Kidney (tissue), 14 donors: ENCODE data around the gene ZPBP2. TPM values are rescaled to one million over a fixed set of nuclear protein-coding genes. Genes with fewer than 3 reads are reported as not detected.

Experiments used
- DNase-seq, 5 donors: peaks; one replicate each; pipeline ENCODE4 v3.0.0-alpha.2; 2013 to 2020
- FAIRE-seq: peaks from 2 replicates; lab custom pipeline; 2012; peaks lifted over from hg19 to GRCh38; lab: Jason Lieb, UNC
- H3K27ac ChIP-seq, 2 donors: one replicate each; pipeline ENCODE4 v1.7.0; 2013; ENCODE audit warnings: low read depth in 2 of 2, low read length in 2 of 2, inconsistent platforms in 1 of 2
- H3K27me3 ChIP-seq: one replicate; pipeline ENCODE4 v1.7.1; 2013; ENCODE audit warnings: low read length, inconsistent platforms; ENCODE audit not compliant: control insufficient read depth, insufficient read depth
- H3K36me3 ChIP-seq, 3 donors: one replicate each; pipeline versions ENCODE4 v1.7.0 to v1.7.1; 2013; ENCODE audit warnings: low read length in 3 of 3, control low read depth in 1 of 3, inconsistent platforms in 1 of 3; ENCODE audit not compliant: insufficient read depth in 3 of 3, control insufficient read depth in 2 of 3
- H3K4me1 ChIP-seq, 3 donors: one replicate each; pipeline versions ENCODE4 v1.7.0 to v1.7.1; 2013; ENCODE audit warnings: low read length in 3 of 3, inconsistent platforms in 1 of 3, low read depth in 1 of 3; ENCODE audit not compliant: control insufficient read depth in 2 of 3, insufficient read depth in 2 of 3
- H3K4me3 ChIP-seq, 3 donors: one replicate each; pipeline versions ENCODE4 v1.7.0 to v1.8.1; 2013; ENCODE audit warnings: low read length in 3 of 3, control low read depth in 1 of 3, inconsistent platforms in 1 of 3
- H3K9ac ChIP-seq, 3 donors: one replicate each; pipeline versions ENCODE4 v1.7.0 to v1.7.1; 2013; ENCODE audit warnings: low read length in 3 of 3, control low read depth in 1 of 3, inconsistent platforms in 1 of 3
- H3K9me3 ChIP-seq, 3 donors: one replicate each; pipeline versions ENCODE4 v1.7.0 to v1.7.1; 2013; ENCODE audit warnings: low read length in 3 of 3, control low read depth in 1 of 3, inconsistent platforms in 1 of 3; ENCODE audit not compliant: control insufficient read depth in 2 of 3, insufficient read depth in 1 of 3
- CTCF ChIP-seq: IDR thresholded peaks from 3 replicates; pipeline ENCODE4 v1.5.1; 2012; ENCODE audit warnings: mild to moderate bottlenecking, moderate library complexity, borderline replicate concordance; ENCODE audit not compliant: insufficient read depth; ENCODE audit errors: extremely low read depth
- intact Hi-C: fragments of 100-400 bp; cut with DNase I; formaldehyde crosslinking; loops from one replicate; pipeline ENCODE4 v1.11.1; 2022
- polyA plus RNA-seq: library from polyadenylated mRNA; stranded (reverse); fragments of 350-450 nt; fragmentation: Illumina TruSeq; extraction: RNeasy Lipid Tissue Mini Kit (QIAGEN cat#74804); gene quantifications from one replicate; pipeline ENCODE4 v1.2.3, GENCODE V29; 2014; ENCODE audit warnings: low read depth, low replicate concordance; ENCODE audit not compliant: insufficient read depth
- total RNA-seq: library from RNA; stranded (reverse); fragmentation: NEBNext Ultra II Directional; extraction: Animal tissue kit (Norgen Biotek cat#: 25700); gene quantifications from one replicate; pipeline ENCODE4 v1.2.1, GENCODE V29; 2021
- donor health status: control.
- donor health status: control.
- donor health status: control.
- donor health status: control.
- donor health status: control.
- donor health status: DM: yes; HTN: yes; CAD: no.
- donor health status: Normal renal cell carcinoma (clear cell type).

Gene ZPBP2
- total and polyA plus RNA-seq, 2 donors from 2014 or later, result not detected

- DNase-seq (no peak), FAIRE-seq (no peak)
- Histone ChIP-seq H3K4me3 (no peak overlapping the region), H3K27me3 (no peaks in the 10 kb centered on the region), H3K4me1 (no peaks in the 10 kb centered on the region), H3K9ac (no peak overlapping the region), H3K9me3 (peaks cover 0 to 9% (median 0%) of the 10 kb centered on the region in 3 donors), H3K27ac (no peak overlapping the region), H3K36me3 (no peaks in the 10 kb centered on the region)
- intact Hi-C loops, result no loop called here
- TF ChIP-seq CTCF, result no peak
Measured at GRCh38 chr17:39835038-39835786, 32.8 kb upstream of the ZPBP2 start.

- TF ChIP-seq CTCF, result no peak
- Histone ChIP-seq H3K27ac (no peak overlapping the region), H3K27me3 (no peaks in the 10 kb centered on the region), H3K9ac (no peak overlapping the region), H3K9me3 (peaks cover 0 to 9% (median 0%) of the 10 kb centered on the region in 3 donors), H3K4me3 (no peak overlapping the region), H3K4me1 (no peaks in the 10 kb centered on the region), H3K36me3 (no peaks in the 10 kb centered on the region)
- FAIRE-seq, result no peak
- intact Hi-C loops, result no loop called here
- DNase-seq, result no peak
Measured at GRCh38 chr17:39836117-39836516, 31.9 kb upstream of the ZPBP2 start.

- no peak overlapping the region for H3K9ac ChIP-seq
- H3K4me1 ChIP-seq, result no peaks in the 10 kb centered on the region
- H3K27ac ChIP-seq, result no peak overlapping the region
- peaks cover 0 to 9% (median 0%) of the 10 kb centered on the region in 3 donors for H3K9me3 ChIP-seq
- no peaks in the 10 kb centered on the region for H3K27me3 ChIP-seq
- TF ChIP-seq CTCF, result no peak
- intact Hi-C loops, result no loop called here
- DNase-seq, result no peak
- H3K36me3 ChIP-seq, result no peaks in the 10 kb centered on the region
- no peak for FAIRE-seq
- no peak overlapping the region for H3K4me3 ChIP-seq
Measured at GRCh38 chr17:39838057-39838456, 29.9 kb upstream of the ZPBP2 start.
